Activated CD4-positive, alpha-beta T cell treated with anti-CD3 and anti-CD28 coated beads, Interleukin-2, amount 50 U/mL, for 24 hours (primary cell): ENCODE results near the gene RNF103.
"Not testable (repeated sequence)": the region's sequence is repeated elsewhere in the genome, so short reads cannot be mapped to it uniquely, and the experiment has no call there.

Experiments used
- DNase-seq, 2 donors: peaks; one replicate each; pipeline ENCODE4 v3.0.0-alpha.2; 2020; ENCODE audit warnings: low read depth in 1 of 2, low spot score in 1 of 2

The RNF103 gene

GRCh38 chr2:86624267-86624547 lies 542 bp upstream of the RNF103 start:
- DNase-seq, result no peak

GRCh38 chr2:86623043-86623493 lies 597 bp downstream of the RNF103 start:
- DNase-seq, result peak; percentile 14 to 26

- peak in 1 of 2 donors; percentile 1 for DNase-seq
Measured at GRCh38 chr2:86622519-86623042, 1.1 kb downstream of the RNF103 start.

GRCh38 chr2:86621280-86621943 lies 2.3 kb downstream of the RNF103 start:
- no peak for DNase-seq

- no peak for DNase-seq
Measured at GRCh38 chr2:86617738-86618137, 5.9 kb downstream of the RNF103 start.

- no peak for DNase-seq
Measured at GRCh38 chr2:86617153-86617552, 6.5 kb downstream of the RNF103 start.

- DNase-seq, result no peak
Measured at GRCh38 chr2:86616502-86616901, 7.2 kb downstream of the RNF103 start.

- no peak for DNase-seq
Measured at GRCh38 chr2:86615596-86615995, 8.1 kb downstream of the RNF103 start.

- DNase-seq, result no peak
Measured at GRCh38 chr2:86613515-86613914, 10.2 kb downstream of the RNF103 start.

- DNase-seq, result no peak
Measured at GRCh38 chr2:86610871-86611270, 12.8 kb downstream of the RNF103 start.

- DNase-seq, result no peak
Measured at GRCh38 chr2:86608832-86609410, 14.7 kb downstream of the RNF103 start.

GRCh38 chr2:86603905-86604304 lies 19.8 kb downstream of the RNF103 start:
- no peak for DNase-seq

GRCh38 chr2:86598966-86599365 lies 24.7 kb downstream of the RNF103 start:
- no peak for DNase-seq

GRCh38 chr2:86596118-86596517 lies 27.5 kb downstream of the RNF103 start:
- no peak for DNase-seq

- no peak for DNase-seq
Measured at GRCh38 chr2:86593266-86593665, 30.4 kb downstream of the RNF103 start.

GRCh38 chr2:86592547-86593230 lies 31.0 kb downstream of the RNF103 start:
- DNase-seq, result no peak

GRCh38 chr2:86589701-86590100 lies 34.0 kb downstream of the RNF103 start:
- DNase-seq, result not testable (repeated sequence)

GRCh38 chr2:86584151-86584913 lies 39.3 kb downstream of the RNF103 start:
- no peak for DNase-seq

- no peak for DNase-seq
Measured at GRCh38 chr2:86580560-86580959, 43.1 kb downstream of the RNF103 start.

GRCh38 chr2:86577817-86578456 lies 45.7 kb downstream of the RNF103 start:
- DNase-seq, result no peak

GRCh38 chr2:86570059-86570458 lies 53.6 kb downstream of the RNF103 start:
- DNase-seq, result no peak
